HG02943 (cell line): ENCODE measurements around the gene CDH13.

Source experiments
- ATAC-seq: cut with Tn5 transposase; IDR thresholded peaks from one replicate; pipeline ENCODE4 v1.9.1; 2021; ENCODE audit warnings: mild to moderate bottlenecking, low read depth, moderate library complexity; ENCODE audit not compliant: unreplicated experiment

Gene CDH13

DNA sequence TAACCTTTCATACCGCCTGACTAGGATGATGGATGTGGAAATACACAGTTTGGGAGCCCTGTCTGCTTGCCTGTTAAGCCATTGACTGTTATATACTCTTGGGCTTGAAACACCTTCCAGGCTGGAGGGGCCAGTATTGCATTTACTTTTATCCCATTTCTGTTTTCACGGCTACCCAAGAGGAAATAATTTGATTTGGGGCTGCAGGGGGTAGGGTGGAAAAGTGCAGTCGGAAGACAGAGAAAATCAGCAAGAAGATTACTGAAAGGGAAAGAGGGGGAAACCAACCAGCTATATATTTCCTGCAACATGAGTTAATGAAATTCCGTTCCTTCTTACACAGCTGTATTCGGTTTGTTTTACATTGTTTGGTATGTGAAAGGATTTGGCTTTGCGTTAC is 202.5 kb downstream of the CDH13 start:
- no peak for ATAC-seq

DNA sequence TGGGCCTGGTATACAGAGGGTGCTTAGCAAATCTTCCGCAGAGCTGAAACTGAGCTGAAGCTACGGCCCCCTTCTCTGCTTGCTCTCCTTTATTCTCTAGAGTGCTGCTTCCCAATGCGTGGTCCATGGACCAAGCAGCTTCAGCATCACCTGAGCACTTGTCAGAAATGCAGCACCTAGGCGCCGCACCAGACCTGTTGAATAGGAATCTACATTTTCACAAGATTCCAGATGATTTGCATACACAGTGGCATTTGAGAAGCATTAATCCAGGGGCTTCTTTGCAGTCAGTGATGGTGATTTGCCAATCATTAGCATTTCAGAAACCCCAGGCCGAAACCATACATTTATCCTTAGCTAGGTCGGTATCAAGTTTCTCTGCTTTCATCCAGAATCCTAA is 204.2 kb downstream of the CDH13 start:
- no peak for ATAC-seq

DNA sequence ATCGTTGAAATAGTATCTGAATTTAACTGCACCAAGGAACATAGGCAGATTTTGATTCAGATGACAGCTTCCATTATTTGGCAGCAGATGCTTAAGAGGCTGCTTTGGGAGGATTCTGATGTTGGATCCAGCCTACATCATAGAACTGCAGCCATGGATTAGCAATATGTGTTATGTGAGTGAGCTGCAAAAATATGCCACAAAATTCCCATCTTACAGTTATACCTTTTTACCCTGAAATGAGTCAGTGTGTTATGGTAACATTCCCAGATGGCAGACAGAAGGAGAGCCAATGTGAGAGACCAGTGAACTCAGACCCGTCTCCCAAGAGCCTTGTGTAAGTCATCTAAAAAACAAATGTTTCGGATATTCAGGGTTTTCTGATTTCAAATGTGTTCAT is 206.1 kb downstream of the CDH13 start:
- ATAC-seq, result no peak

DNA sequence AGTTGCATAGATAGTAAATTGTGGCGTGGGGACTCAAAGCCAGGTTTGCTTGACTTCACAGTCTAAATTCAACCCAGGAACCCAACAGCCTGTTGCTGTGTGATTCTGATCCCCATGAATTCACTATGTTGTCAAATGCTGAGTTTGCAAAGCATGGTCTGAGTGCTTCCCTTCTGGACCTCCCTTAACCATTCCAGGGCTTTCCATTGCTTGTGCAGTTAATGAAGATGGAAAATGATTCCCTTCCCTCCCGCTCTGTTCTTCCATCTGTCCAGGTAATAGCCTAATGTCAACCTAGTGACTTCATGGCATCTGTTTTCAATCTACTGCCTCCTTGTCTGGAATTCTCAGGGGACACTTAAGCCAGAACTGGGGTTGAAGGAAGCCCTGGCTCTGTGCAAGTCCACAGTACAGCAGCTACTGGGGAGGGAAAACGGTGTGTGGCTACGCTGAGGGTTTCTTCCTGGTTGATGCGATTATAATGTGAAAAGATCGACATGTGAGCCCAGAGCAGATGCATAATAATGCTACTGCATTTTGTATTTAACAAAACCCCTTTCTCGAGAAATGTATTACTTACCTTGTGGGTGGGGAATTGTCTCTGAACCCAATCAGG is 206.7 kb downstream of the CDH13 start:
- no peak for ATAC-seq

DNA sequence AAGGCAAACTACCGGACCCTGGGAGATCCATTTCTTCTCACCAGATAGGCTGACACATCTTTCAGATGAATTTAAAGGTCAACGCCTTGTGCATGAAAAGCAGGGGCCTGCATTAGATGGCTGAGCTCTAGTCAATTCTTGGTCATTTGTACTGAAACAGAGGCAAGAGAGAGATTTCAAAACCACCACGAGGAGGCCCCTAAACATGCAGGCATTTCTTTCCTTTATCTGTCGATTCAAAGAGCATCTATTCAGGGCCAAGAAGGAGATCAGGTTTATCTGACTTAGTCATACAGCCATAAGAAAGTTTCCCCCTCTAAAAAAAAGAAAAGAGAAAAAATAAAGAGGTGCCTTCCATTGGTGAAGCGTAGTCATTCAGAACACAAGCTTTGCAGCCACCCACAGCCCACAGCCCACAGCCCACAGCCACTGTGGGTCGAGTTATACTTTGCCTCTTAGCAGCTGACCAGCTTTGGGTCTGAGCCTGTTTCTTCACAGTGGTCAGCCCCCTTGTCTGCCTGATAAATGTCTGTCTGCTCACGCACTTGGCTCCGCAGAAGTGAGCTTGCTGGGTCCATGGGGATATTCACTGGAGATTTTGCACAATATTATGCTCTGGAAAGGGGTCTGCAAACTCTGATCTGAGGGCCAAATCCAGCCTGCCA is 207.5 kb downstream of the CDH13 start:
- ATAC-seq, result no peak

DNA sequence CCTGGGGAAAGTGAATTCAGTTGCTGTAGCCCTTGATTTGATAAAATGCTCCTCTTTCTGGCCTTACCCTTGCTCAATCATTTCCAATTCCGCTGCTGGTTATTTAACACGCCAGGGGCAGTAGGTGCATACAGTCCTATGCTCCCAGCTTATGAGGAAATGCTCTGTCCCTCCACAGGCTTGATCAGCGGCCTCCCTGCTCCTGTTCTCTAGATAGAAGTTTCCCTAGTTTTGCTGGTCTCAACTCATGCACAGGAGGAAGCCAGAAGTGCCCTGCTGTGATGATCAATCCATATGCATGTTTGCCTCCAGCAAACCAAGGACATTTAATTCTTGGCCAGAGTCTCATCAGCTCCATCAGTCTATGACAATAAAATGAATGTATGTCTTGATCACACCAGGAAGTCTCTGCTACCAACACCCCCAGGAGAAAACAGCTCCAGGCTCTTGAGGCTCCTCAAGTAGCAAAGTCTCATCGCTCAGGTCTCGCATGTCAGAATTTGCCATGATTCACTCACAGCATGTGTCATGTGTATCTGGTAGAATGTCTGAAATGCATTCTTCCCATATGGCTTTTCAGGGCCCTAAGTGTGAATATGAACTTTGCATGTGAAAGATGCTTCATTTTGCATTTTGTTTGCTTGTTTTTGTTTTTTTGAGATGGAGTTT is 208.9 kb downstream of the CDH13 start:
- no peak for ATAC-seq

DNA sequence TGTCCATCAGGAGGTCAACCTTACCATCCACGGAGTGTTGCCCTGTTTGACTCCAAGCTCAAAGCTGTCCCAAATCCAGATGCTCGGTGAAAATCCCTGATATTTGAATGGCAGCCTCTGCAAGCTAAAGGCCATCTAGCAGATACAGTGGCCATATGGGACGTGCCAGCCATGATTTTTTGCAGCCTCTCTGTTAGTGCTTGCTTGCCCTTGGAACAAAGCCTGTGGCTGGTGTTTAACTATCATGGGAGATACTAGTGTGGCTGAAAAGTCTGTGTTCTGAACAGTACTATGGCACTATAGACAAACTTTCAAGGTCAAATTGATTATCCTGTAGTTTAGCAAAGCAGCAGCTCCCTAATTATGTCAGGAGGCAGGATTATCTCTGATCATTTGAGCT is 214.3 kb downstream of the CDH13 start:
- no peak for ATAC-seq

DNA sequence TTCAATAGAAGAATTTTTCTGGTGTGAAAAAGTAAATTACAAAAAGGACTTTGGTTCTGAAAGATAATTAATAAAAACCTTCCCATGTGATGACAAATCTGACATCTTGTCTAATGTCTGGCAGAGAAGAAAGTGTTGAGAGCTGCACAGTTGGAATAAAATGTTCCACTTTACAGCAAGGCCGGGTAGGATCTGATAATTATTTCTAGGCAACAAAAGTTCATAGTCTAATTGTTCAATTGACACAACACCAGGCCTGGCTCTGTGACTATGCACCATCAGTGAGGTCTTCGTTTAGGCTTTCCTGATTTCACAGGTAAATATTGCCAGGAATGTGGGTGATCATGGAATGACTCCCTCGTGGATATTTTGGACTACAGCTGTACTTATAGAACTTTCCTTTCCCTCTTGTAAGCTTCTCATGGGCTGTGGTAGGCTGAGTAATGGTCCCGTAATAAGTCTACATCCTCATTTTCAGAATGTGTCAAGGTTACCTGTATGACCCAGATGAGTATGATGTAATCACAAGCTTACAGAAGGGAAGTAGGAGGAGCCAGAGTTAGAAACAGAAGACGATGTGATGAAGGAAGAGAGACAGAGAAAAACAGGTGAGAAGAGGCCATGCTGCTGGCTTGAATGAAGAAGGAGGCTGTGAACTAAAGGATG is 217.0 kb downstream of the CDH13 start:
- ATAC-seq, result no peak

DNA sequence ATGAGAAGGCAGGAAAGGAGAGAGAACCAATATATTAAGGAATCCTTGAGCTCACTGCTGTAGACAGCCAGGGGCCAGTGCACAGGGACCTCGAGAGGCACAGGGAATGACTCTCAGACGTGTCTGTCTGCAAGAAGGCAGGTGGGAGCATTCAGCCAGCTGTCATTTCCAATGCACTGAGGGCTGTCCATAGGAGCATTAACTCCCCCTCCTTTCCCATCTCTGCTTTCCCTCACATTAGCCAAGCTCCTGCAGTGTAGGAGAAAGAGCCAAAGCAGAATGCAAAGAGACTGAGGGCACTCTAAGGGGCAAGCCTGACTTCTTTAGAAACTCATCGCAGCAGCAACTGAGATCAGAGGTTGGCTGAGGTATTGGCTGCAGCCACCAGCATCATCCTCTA is 218.3 kb downstream of the CDH13 start:
- no peak for ATAC-seq

DNA sequence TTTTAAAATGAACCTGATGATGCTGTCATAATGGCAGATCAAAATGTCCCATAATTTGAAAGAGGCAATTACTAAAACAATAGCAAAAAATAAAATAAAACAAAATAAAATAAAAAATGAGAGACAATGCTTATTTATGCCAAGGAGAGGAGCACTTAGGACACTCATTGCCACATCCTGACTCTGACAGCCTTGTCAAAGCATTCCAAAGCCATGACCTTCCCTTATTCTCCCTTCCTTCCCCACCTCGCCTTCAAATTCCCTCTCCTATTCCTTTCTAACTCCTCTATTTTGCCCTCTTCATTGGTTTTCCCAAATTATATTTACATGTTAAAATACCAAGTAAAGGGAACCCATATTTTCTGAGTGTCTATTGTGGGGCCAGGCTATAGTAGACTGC is 220.0 kb downstream of the CDH13 start:
- no peak for ATAC-seq

DNA sequence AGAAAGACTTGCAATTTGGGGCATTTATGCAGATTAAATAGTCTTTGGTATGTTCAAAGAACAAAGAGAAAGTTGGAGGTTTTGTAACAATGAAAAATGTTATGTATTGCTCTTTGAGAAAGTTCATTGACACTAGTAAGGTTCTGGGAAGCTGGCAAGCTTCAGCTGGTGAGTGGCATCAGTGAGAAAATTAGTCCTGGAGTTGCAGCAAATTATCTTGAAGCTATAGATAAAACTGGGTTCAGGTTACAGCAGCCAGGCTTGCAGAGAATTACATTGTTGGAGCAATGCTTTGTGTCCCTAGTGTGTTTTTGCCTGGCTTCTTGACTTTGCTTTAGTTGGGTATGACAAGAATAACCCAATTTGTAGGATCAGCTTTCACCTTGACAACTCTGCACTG is 221.2 kb downstream of the CDH13 start:
- no peak for ATAC-seq

DNA sequence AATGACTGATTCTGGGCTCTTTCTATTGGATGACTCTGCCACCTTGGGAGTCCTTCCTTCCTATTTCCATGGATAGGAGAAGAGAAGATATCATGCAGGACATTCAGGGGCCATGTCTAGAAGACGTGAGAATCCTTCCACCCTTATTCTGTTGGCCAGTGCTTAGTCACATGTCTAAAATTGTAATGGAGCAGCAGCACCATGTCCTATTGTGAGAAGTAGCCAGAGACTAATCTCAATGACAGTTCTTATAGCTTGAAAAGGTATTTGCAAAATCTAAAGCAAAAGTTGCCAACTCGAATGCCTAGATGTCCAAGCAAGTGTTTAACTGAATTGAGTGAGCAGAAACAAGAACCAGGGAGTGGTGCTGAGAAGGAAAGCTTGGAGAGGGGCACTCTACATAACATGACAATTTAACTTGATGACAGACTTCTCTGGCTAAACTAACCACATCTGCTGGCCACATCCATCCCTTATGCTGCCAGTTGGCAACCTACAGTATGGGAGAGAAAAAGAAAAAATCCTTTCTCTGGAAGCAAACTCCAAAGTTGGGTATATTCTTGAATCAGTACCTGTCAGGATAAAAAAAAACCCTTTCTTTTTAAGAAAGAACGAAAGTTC is 225.7 kb downstream of the CDH13 start:
- ATAC-seq, result no peak

DNA sequence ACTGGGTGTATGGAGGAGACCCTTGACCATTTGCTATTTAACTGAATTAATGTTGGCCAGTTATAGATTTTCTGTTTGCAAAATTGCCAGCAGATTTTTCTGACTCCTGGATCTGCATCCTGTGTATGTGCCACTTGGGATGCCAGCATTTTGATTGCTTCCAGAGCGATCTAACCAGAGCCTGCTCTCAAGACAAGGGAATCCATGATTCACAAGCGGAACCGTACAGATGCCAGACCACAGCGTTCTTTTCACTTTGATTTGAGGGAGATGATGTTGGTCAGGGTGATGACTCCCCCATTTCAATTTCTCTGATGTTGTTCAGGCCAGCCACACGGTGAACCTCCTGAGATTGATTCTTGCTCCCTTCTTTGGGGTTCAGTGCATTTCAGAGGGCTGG is 228.7 kb downstream of the CDH13 start:
- no peak for ATAC-seq

DNA sequence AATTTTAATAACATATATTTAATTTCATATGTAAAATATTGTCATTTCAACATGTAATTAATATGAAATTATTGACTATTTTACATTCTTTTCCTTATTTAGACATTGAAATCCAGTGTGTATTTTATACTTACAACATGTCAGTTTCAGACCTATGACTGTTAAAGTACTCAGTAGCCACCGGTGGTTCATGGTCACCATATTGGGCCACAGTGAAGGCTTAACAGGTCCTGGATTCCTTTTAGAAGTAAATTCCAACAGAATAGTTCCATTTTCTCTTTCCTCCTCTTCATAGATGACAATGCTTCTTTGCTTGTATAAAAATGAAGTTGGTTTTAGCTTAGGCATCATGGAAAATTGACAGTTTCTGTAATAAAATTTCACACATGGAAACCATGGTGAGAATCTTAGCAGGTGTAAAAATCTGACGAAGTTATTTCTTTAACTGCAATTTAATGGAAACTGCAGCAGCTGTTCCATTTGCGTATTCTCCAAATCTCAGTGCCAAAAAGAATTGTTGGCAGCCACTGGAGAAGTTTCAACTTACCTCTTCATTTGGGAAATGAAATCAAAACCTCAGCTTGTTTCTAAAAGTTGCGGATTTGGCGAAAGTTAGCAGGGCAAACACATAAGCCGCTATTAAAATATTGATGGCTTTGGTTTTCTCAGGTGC is 231.1 kb downstream of the CDH13 start:
- ATAC-seq, result no peak

DNA sequence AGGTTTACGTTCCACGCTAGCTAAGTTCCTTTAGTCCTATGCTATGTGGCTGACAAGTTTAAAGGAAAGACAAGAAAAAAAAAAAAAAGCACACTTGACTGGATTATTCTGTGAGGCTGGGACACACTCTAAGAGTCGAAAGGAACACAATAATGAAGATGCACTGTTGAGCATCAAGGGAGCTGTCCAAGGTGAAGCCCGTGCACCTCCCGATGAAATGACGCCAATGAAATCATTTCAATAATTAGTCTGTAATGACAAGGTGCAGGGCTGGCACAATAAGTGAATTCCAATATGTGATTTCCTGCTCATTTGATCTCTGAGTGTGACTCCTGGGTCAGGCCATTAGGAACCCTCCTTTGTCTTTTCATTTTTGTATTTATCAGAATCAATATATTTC is 232.9 kb downstream of the CDH13 start:
- ATAC-seq, result no peak

DNA sequence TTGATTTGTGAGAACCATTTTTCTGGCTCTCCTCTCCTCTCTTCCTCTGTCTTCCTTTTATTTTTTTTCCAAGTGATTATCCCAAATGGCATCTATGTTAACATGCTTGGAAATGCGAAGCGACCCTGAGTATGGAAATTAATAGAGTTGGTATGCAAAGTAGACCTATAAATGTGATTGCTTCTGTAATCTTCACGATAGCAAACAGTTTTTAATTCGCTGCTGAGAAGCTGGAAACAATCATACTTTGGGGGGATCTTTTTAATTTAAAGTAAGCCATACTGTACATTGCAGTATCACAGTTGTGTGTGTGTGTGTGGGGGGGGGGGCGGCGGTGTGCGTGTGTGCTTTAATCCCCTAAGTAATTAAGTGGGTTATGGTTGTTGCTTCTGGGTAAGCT is 233.3 kb downstream of the CDH13 start:
- no peak for ATAC-seq

DNA sequence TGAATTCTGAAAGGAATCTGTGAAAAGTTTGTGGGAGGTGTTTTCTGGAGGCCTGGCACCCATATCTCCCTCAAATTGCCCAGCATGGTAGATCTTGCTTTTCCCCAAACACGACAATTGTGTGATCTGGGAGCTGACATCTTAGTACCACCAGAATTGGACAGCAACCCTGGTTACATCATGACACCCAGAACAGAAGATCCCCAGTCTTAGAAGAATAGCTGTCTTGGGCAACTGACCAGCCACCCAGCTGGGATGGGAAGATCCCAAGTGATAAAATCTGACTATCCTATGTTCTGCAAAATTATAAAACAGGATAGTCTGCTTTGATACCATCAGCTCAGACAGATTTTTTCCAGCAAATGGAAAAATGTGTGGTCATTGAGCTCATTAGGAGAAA is 235.3 kb downstream of the CDH13 start:
- no peak for ATAC-seq

DNA sequence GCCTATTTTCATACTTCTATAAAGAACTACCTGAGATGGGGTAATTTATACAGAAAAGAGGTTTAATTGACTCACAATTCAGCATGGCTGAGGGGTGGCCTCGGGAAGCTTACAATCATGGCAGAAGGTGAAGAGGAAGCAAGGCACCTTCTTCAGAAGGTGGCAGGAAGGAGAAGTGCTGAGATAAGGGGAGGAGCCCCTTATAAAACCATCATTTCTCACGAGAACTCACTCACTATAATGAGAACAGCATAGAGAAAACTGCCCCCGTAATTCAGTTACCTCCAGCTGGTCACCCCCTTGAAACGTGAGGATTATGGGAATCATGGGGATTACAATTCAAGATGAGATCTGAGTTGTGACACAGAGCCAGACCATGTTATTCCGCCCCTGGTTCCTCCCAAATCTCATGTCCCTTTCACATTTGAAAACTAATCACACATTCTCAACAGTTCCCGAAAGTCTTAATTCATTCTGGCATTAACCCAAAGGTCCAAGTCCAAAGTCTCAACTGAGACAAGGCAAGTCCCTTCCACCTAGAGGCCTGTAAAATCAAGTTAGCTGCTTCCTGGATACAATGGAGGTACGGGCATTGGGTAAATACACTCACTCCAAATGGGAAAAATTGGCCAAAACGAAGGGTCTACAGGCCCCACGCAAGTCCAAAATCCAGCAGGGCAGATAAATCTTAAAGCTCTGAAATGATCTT is 237.7 kb downstream of the CDH13 start:
- no peak for ATAC-seq

DNA sequence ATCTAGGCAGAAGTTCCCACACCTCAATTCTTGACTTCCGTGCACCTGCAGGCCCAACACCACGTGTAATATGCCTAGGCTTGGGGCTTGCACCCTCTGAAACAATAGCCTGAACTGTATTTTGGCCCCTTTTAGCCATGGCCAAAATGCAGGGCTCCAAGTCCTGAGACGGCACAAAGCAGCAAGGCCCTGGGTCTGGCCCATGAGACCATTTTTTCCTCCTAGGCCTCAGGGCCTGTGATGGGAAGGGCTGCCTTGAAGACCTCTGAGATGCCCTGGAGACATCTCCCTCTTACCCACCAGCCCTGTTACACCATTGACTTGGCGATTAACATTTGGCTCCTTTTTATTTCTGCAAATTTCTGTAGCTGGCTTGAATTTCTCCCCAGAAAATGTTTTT is 238.6 kb downstream of the CDH13 start:
- ATAC-seq, result no peak

DNA sequence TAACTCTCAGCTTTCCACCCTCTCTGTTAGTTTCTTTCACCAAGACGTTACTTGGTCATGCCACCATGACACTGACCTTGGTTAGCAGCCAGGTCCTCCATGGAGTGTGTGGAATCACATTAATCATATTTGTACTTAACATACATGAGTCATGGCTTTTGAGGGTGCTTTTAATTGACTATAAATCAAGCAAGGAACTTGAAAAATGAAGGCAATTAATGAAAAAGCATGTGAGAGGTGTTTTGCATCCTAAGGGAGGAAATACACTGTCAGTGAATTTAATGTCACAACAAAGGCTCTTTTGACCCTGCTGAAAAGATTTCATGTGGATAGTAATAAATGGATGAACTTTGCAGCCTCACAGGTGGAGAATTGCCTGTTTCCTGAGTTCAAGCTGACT is 240.7 kb downstream of the CDH13 start:
- no peak for ATAC-seq
